Loucy (cell line): ENCODE data around the gene DZIP1.

Experiments used
- H2AFZ ChIP-seq: fragments of 200-600 bp; sonication (generic); 2 replicates; pipeline ENCODE4 v1.6.0; 2016; ENCODE audit warnings: antibody characterized with exemption, mild to moderate bottlenecking, low read length, moderate library complexity
- H3F3A ChIP-seq: fragments of 200-600 bp; 2 replicates; pipeline ENCODE4 v1.6.0; 2016; ENCODE audit warnings: antibody characterized with exemption, low read depth, mild to moderate bottlenecking
- H3K27me3 ChIP-seq: fragments of 200-600 bp; sonication (generic); 2 replicates; pipeline ENCODE4 v1.6.1; 2014; ENCODE audit warnings: low read length, mild to moderate bottlenecking; ENCODE audit not compliant: insufficient read depth, poor library complexity, severe bottlenecking
- H3K36me3 ChIP-seq: fragments of 200-600 bp; sonication (generic); 2 replicates; pipeline ENCODE4 v1.6.1; 2016; ENCODE audit warnings: low read length; ENCODE audit not compliant: insufficient read depth
- H3K4me1 ChIP-seq: fragments of 200-600 bp; sonication (generic); 2 replicates; pipeline ENCODE4 v1.5.1; 2014; ENCODE audit warnings: low read length, mild to moderate bottlenecking; ENCODE audit not compliant: insufficient read depth, poor library complexity, severe bottlenecking
- H3K4me2 ChIP-seq: fragments of 200-600 bp; sonication (generic); 2 replicates; pipeline ENCODE4 v1.6.0; 2014; ENCODE audit warnings: antibody characterized with exemption, low read length, low read depth, mild to moderate bottlenecking; ENCODE audit not compliant: poor library complexity, severe bottlenecking
- H3K4me3 ChIP-seq: fragments of 200-600 bp; sonication (generic); 2 replicates; pipeline ENCODE4 v1.5.1; 2014; ENCODE audit warnings: low read length, mild to moderate bottlenecking, mixed read lengths; ENCODE audit not compliant: poor library complexity, severe bottlenecking
- H3K79me2 ChIP-seq: fragments of 200-600 bp; sonication (generic); 2 replicates; pipeline ENCODE4 v1.6.1; 2014; ENCODE audit warnings: low read length; ENCODE audit not compliant: insufficient read depth
- H3K9ac ChIP-seq: fragments of 200-600 bp; sonication (generic); 2 replicates; pipeline ENCODE4 v1.6.0; 2014; ENCODE audit warnings: mild to moderate bottlenecking, low read depth, low read length, moderate library complexity; ENCODE audit not compliant: poor library complexity, severe bottlenecking
- H3K9me2 ChIP-seq: fragments of 200-600 bp; sonication (generic); replicated peaks from 2 replicates; pipeline ENCODE4 v1.6.1; 2016; ENCODE audit warnings: low read depth, low read length, mixed read lengths
- H3K9me3 ChIP-seq: fragments of 200-600 bp; sonication (generic); 2 replicates; pipeline ENCODE4 v1.6.1; 2014; ENCODE audit warnings: mild to moderate bottlenecking, antibody characterized with exemption, low read length, low read depth; ENCODE audit not compliant: insufficient read depth
- H4K20me1 ChIP-seq: fragments of 200-600 bp; sonication (generic); 2 replicates; pipeline ENCODE4 v1.6.0; 2014; ENCODE audit warnings: antibody characterized with exemption, low read length, mild to moderate bottlenecking; ENCODE audit not compliant: insufficient read depth, poor library complexity, severe bottlenecking
- CTCF ChIP-seq: fragments of 200-600 bp; sonication (generic); conservative IDR thresholded peaks from 2 replicates; pipeline ENCODE4 v1.5.1; 2014; ENCODE audit warnings: mild to moderate bottlenecking, antibody characterized with exemption, low read length
- EZH2phosphoT487 ChIP-seq: fragments of 200-600 bp; IDR thresholded peaks from 2 replicates; pipeline ENCODE4 v1.6.1; 2018; ENCODE audit warnings: antibody characterized with exemption, mild to moderate bottlenecking, moderate library complexity, borderline replicate concordance

DZIP1 gene

DNA sequence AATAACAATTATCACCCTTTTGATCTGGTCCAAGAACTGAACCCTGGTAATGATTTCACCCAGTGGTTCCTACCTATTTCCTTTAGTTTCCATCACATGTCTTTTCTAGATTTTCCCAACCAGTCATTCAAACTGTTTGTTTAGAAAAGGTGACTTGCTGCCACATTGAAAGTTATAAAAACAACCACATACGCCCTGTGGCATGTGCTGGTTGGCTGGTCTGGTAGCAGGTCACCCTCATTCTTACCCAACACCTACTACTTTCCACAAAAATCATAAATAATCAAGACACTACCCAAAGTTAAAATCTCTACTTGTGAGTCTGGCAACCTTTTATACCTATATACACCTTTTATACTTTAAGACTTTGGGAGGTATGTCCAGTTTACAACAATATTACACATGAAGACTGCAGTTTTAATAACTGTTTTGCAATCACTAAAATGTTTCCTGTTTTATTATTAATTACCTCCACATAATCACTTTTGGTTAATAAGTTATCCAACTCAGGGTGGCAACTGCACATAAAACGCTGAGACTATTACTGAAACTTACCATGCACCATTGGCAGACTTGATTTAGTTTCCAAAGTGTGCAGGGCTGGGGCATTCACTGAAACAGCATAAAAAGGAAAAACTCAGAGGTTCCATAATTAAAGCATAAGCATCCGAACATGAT, 38.9 kb downstream of the DZIP1 start:
- H2AFZ ChIP-seq: no peak overlapping the region
- no peaks in the 10 kb centered on the region for H3K27me3 ChIP-seq
- H3F3A ChIP-seq: no peaks in the 10 kb centered on the region
- no peaks in the 10 kb centered on the region for H3K9me3 ChIP-seq
- no peak overlapping the region for H3K4me3 ChIP-seq
- H4K20me1 ChIP-seq: no peaks in the 10 kb centered on the region
- no peak overlapping the region for H3K9ac ChIP-seq
- H3K79me2 ChIP-seq: no peaks in the 10 kb centered on the region
- no peaks in the 10 kb centered on the region for H3K9me2 ChIP-seq
- no peaks in the 10 kb centered on the region for H3K4me1 ChIP-seq
- H3K4me2 ChIP-seq: no peak overlapping the region
- no peaks in the 10 kb centered on the region for H3K36me3 ChIP-seq
- no peak for TF ChIP-seq EZH2phosphoT487

DNA sequence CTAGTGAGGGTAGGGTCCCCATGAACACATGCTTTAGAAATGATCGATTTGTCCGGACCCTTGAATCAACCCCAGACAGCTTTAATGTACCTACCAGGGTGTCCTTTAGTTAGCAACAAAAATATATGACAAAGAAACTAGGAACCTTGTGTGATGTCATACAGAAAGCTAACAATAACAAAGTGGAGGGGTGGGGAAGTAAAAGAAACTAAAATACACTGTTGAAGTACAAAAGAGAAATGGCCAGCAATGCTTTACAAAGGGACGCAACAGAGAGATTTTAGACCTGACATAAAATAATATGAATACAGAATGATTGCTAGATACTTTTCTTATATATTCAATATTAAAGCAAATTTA, 40.0 kb downstream of the DZIP1 start:
- H3K4me2 ChIP-seq: no peak overlapping the region

DNA sequence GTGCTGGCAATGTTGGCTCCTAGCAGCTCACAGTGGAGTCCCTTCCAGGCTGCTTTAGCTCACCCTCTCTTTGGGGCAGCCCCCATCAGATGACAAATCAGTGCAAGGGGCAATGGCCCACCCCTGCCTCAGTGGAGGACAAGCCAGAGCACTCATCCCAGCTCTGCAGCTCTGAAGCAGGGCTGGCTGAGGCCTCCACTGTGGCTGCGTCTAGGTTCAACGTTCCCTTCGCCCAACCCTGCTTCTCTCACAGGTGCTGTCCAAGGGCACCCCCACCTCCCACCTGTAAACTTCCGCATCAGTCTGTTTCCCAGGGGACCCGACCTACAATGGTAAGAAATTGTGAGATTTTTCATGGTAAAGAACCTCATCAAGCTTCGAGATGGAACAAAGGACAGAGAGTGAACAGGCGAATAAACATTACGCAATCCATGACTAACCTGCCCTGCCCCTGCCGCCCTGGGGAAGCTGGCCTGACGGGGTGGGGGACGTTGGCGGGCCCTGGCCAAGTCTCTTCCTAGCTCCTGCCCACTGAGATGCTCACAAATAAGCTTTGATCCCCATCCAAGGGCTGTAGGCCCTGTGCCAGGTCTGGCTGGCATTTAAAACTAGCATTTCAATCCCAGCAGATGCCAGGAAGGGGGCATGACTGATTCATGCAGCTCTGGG, 40.5 kb downstream of the DZIP1 start:
- TF ChIP-seq CTCF (no peak), EZH2phosphoT487 (no peak)
- H3F3A ChIP-seq: no peaks in the 10 kb centered on the region
- H3K36me3 ChIP-seq: no peaks in the 10 kb centered on the region
- no peaks in the 10 kb centered on the region for H3K9me2 ChIP-seq
- H3K4me1 ChIP-seq: no peaks in the 10 kb centered on the region
- no peaks in the 10 kb centered on the region for H3K27me3 ChIP-seq
- no peak overlapping the region for H2AFZ ChIP-seq
- H3K9me3 ChIP-seq: no peaks in the 10 kb centered on the region
- no peak overlapping the region for H3K4me2 ChIP-seq
- H3K4me3 ChIP-seq: no peak overlapping the region
- no peaks in the 10 kb centered on the region for H4K20me1 ChIP-seq
- no peaks in the 10 kb centered on the region for H3K79me2 ChIP-seq
- H3K9ac ChIP-seq: no peak overlapping the region

More for the DNA sequence above, 40.0 kb downstream of the DZIP1 start:
- Histone ChIP-seq H4K20me1 (no peaks in the 10 kb centered on the region), H3K36me3 (no peaks in the 10 kb centered on the region), H3K9me3 (no peaks in the 10 kb centered on the region), H3K9ac (no peak overlapping the region), H3K79me2 (no peaks in the 10 kb centered on the region), H2AFZ (no peak overlapping the region), H3K27me3 (no peaks in the 10 kb centered on the region), H3F3A (no peaks in the 10 kb centered on the region), H3K4me1 (no peaks in the 10 kb centered on the region), H3K9me2 (no peaks in the 10 kb centered on the region), H3K4me3 (no peak overlapping the region)
- TF ChIP-seq EZH2phosphoT487: no peak
- TF ChIP-seq CTCF: no peak
